Cardiac muscle cell (in vitro differentiated cells and primary cell): ENCODE results near the gene NFAT5. TPM values are rescaled to one million over a fixed set of nuclear protein-coding genes. Genes with fewer than 3 reads are reported as not detected.

Source experiments
- DNase-seq, 2 donors: peaks; one replicate each; pipeline versions ENCODE4 v3.0.0 to v3.0.0-alpha.2; 2010 to 2017; ENCODE audit warnings: low read depth in 1 of 2, low spot score in 1 of 2
- H3K27ac ChIP-seq: fragments of 200-600 bp; sonication (generic); 2 replicates; pipeline ENCODE4 v1.5.1; 2016
- H3K27me3 ChIP-seq: fragments of 200-600 bp; sonication (generic); 2 replicates; pipeline ENCODE4 v1.6.0; 2016; ENCODE audit warnings: control low read depth
- H3K36me3 ChIP-seq: fragments of 200-600 bp; sonication (generic); 2 replicates; pipeline ENCODE4 v1.5.1; 2016; ENCODE audit warnings: control low read depth
- H3K4me1 ChIP-seq: fragments of 200-600 bp; sonication (generic); 2 replicates; pipeline ENCODE4 v1.8.1; 2017; ENCODE audit warnings: low read depth, mild to moderate bottlenecking, mixed run types
- H3K4me3 ChIP-seq: fragments of 200-600 bp; sonication (generic); 2 replicates; pipeline ENCODE4 v1.5.1; 2016; ENCODE audit warnings: mild to moderate bottlenecking
- H3K9me3 ChIP-seq: fragments of 200-600 bp; sonication (generic); 2 replicates; pipeline ENCODE4 v1.5.1; 2017; ENCODE audit warnings: low read depth, mild to moderate bottlenecking, control low read depth
- polyA plus RNA-seq: library from polyadenylated mRNA; unstranded; fragments of >200 nt; fragmentation: Nextera tagmentation; extraction: Ambion mirVana; gene quantifications from 2 replicates; pipeline ENCODE4 v1.2.1, GENCODE V29; 2016
- total RNA-seq: library from RNA; depleted of rRNA; stranded (reverse); fragments of >200 nt; gene quantifications from 2 replicates; pipeline ENCODE4 v1.2.3, GENCODE V29; 2016
- TF ChIP-seq, protein P1 (sequence below): IDR thresholded peaks from 2 replicates; pipeline ENCODE4 v1.5.1; 2012; ENCODE audit warnings: low read depth, mild to moderate bottlenecking, low read length

Gene NFAT5
- total and polyA plus RNA-seq, 2 experiments from 2014 or later, result 6.2 to 15.9 TPM

DNA sequence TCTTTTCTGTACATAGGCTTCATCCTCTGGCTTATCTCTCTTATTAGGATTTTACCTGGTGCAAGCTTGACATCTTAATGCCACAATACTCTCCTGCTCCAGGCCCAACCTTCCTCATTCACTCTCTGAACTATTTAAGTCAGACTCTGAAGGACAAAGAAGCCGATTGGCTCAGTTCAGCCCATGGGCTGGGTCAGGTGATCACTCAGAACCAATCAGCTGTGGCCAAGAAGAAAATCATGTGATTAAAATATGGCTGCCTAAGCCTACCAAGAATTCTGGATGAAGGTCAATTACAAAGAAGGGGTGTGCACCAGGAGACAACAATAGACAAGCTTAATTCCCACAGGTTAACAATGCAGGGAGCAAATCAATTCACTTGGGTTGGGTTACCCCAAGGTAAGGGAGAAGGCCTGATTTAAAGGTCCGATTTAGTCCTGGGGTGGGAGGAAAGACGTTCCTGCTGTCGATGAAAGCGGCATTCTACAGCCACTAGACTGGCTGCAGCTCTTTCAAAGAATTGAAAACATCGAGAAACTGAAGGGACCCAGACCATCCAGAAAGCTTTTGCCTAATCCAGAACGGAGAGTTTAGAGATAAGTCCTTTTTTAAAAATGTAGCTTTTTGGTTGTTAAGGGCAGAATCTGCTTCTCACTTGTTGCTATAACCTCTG, 42.9 kb upstream of the NFAT5 start:
- no peaks in the 10 kb centered on the region for H3K4me1 ChIP-seq
- H3K27ac ChIP-seq, result no peak overlapping the region
- no peak overlapping the region for H3K4me3 ChIP-seq
- no peaks in the 10 kb centered on the region for H3K36me3 ChIP-seq
- TF ChIP-seq, protein P1, sequence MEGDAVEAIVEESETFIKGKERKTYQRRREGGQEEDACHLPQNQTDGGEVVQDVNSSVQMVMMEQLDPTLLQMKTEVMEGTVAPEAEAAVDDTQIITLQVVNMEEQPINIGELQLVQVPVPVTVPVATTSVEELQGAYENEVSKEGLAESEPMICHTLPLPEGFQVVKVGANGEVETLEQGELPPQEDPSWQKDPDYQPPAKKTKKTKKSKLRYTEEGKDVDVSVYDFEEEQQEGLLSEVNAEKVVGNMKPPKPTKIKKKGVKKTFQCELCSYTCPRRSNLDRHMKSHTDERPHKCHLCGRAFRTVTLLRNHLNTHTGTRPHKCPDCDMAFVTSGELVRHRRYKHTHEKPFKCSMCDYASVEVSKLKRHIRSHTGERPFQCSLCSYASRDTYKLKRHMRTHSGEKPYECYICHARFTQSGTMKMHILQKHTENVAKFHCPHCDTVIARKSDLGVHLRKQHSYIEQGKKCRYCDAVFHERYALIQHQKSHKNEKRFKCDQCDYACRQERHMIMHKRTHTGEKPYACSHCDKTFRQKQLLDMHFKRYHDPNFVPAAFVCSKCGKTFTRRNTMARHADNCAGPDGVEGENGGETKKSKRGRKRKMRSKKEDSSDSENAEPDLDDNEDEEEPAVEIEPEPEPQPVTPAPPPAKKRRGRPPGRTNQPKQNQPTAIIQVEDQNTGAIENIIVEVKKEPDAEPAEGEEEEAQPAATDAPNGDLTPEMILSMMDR, result no peak
- no peak for DNase-seq
- no peaks in the 10 kb centered on the region for H3K9me3 ChIP-seq
- H3K27me3 ChIP-seq, result no peaks in the 10 kb centered on the region

DNA sequence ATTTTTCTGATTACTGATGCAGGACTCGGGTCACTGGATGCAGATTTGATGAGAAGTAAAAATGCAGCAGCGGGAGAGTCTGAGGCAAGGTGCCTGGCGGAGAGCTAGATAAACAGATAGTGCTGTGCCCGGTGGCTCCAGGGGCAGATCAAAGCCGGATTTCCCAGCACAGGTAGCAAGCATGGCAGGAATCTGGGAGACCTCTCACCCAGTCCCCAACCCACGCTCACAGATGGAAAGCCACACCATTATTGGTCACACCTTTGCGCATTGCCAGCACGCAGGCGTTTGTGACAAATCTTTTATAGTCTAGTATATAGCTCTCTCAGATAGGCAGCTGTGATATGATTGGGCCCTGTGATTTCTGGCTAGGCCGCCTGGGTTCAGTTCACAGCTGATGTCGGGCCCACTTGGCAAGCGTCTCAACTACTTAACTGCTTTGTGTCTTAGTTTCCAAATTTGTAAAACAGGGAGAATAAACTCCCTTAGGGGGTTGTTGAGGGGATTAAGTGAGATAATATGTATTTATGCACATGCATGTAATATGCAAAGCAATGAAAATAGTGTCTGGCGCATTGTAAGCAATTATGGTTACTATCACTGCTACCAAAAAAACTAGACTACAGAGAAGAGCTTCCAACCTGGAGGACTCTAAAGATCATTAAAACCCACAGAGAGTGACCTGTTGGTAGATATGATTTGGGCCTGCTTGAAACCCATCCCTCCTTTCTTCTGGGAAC, 42.0 kb upstream of the NFAT5 start:
- Histone ChIP-seq H3K4me3 (no peak overlapping the region), H3K36me3 (no peaks in the 10 kb centered on the region), H3K27me3 (no peaks in the 10 kb centered on the region), H3K27ac (no peak overlapping the region), H3K9me3 (no peaks in the 10 kb centered on the region), H3K4me1 (no peaks in the 10 kb centered on the region)
- TF ChIP-seq, protein P1, result no peak
- no peak for DNase-seq

DNA sequence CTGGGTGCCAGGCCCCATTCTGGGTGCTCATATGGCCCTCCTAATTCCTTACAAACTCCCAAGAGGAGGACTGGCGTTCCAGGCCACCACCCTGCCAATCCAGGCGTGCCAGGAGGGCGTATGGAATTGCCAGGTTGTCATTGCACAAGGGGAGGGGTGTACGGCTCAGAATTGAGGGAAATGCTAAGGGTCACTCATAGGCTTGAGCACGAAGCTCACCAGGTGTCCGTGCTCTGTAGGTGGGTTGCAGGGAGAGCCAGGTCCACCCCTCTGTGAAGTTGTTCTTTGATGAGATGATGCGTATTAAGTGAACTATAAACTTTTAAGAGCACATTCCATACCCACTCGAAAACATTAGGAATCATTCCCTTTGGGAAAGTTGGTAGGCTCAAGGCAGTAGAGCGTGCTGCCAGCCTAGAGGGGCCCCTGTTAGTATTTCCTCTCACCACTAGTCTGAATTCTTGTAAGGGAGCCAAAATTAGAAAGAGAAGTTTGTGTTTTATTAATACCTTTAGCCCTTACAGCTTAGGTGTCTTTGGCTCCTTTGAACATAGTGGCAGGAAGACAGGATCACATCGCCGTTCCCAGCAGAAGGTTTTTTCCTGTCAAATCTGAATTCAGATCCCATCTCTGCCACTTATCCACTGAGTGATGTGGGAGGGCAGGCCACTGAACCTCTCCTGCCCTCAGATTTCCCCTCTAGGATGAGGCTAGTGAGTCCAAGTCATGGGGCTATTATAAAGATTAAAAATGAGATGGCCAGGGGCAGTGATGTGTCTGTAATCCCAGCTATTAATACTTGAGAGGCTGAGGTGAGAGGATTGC, 38.7 kb upstream of the NFAT5 start:
- Histone ChIP-seq H3K36me3 (no peaks in the 10 kb centered on the region), H3K27me3 (no peaks in the 10 kb centered on the region), H3K27ac (no peak overlapping the region), H3K9me3 (no peaks in the 10 kb centered on the region), H3K4me3 (no peak overlapping the region), H3K4me1 (no peaks in the 10 kb centered on the region)
- TF ChIP-seq, protein P1, result no peak
- DNase-seq, result no peak

DNA sequence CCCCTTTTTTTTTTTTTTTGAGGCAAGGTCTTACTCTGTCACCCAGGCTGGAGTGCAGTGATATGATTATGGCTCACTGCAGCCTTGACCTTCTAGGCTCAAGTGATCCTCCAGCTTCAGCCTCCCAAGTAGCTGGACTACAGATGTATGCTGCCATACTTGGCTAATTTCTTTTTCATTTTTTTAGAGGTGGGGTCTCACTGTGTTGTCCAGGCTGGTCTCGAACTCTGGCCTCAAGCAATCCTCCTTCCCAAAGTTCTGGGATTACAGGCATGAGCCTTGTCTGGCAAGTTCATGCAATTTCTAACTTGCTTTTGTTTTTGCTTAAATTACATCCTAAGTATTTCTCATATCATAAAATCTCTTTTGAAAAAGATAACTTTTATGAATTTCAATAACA, 33.8 kb upstream of the NFAT5 start:
- no peak overlapping the region for H3K27ac ChIP-seq
- no peaks in the 10 kb centered on the region for H3K36me3 ChIP-seq
- H3K4me3 ChIP-seq, result no peak overlapping the region
- no peak for DNase-seq
- no peaks in the 10 kb centered on the region for H3K4me1 ChIP-seq
- no peaks in the 10 kb centered on the region for H3K27me3 ChIP-seq
- TF ChIP-seq, protein P1, result no peak
- H3K9me3 ChIP-seq, result no peaks in the 10 kb centered on the region

DNA sequence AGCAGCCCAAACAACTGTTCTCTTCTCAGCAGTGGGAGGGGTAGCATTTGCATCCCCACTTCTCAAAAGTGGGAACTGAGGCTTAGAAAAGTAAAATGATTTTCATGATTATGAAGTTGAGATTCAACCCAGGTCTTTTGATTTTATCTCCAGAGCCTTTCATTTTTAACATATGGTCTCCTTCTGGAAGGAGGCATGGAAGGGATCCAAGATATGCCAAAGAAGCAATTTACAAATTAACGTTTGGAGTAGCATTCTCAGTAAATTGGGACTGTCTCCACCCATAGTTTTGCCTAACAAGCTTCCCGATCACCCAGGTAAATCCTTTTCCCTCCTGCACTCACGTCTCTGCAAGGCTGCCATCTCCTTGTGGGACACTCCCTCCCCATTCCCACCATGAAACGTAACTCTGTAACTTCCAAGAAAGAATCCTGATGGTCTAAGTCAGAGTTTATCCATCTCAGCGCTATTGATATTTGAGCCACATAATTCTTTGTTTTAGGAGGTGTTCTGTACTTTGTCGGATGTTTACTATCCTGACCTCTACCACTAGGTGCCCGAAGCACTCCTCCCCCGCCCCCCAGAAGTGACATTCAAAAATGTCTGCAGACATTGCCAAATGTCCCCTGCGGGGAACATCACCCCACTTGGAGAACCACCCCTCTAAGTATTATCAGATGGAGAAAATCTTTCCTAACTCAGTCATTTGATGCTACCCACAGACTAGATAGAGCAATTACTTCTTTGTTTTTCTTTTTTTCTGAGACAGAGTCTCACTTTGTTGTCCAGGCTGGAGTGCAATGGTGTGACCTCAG, 32.9 kb upstream of the NFAT5 start:
- TF ChIP-seq, protein P1, result no peak
- H3K4me3 ChIP-seq, result no peak overlapping the region

More for the DNA sequence above, 32.9 kb upstream of the NFAT5 start:
- no peak for DNase-seq
- H3K27ac ChIP-seq, result no peak overlapping the region
- no peaks in the 10 kb centered on the region for H3K4me1 ChIP-seq
- H3K9me3 ChIP-seq, result no peaks in the 10 kb centered on the region
- no peaks in the 10 kb centered on the region for H3K36me3 ChIP-seq
- H3K27me3 ChIP-seq, result no peaks in the 10 kb centered on the region
